Kidney (tissue), 14 donors: ENCODE data around the gene DUSP14. TPM values are rescaled to one million over a fixed set of nuclear protein-coding genes. Genes with fewer than 3 reads are reported as not detected.
"Not testable (repeated sequence)": the region's sequence is repeated elsewhere in the genome, so short reads cannot be mapped to it uniquely, and the experiment has no call there.

Source experiments
- DNase-seq, 5 donors: peaks; one replicate each; pipeline ENCODE4 v3.0.0-alpha.2; 2013 to 2020
- FAIRE-seq: peaks from 2 replicates; lab custom pipeline; 2012; peaks lifted over from hg19 to GRCh38; lab: Jason Lieb, UNC
- H3K27ac ChIP-seq, 2 donors: one replicate each; pipeline ENCODE4 v1.7.0; 2013; ENCODE audit warnings: low read depth in 2 of 2, low read length in 2 of 2, inconsistent platforms in 1 of 2
- H3K27me3 ChIP-seq: one replicate; pipeline ENCODE4 v1.7.1; 2013; ENCODE audit warnings: low read length, inconsistent platforms; ENCODE audit not compliant: control insufficient read depth, insufficient read depth
- H3K36me3 ChIP-seq, 3 donors: one replicate each; pipeline versions ENCODE4 v1.7.0 to v1.7.1; 2013; ENCODE audit warnings: low read length in 3 of 3, control low read depth in 1 of 3, inconsistent platforms in 1 of 3; ENCODE audit not compliant: insufficient read depth in 3 of 3, control insufficient read depth in 2 of 3
- H3K4me1 ChIP-seq, 3 donors: one replicate each; pipeline versions ENCODE4 v1.7.0 to v1.7.1; 2013; ENCODE audit warnings: low read length in 3 of 3, inconsistent platforms in 1 of 3, low read depth in 1 of 3; ENCODE audit not compliant: control insufficient read depth in 2 of 3, insufficient read depth in 2 of 3
- H3K4me3 ChIP-seq, 3 donors: one replicate each; pipeline versions ENCODE4 v1.7.0 to v1.8.1; 2013; ENCODE audit warnings: low read length in 3 of 3, control low read depth in 1 of 3, inconsistent platforms in 1 of 3
- H3K9ac ChIP-seq, 3 donors: one replicate each; pipeline versions ENCODE4 v1.7.0 to v1.7.1; 2013; ENCODE audit warnings: low read length in 3 of 3, control low read depth in 1 of 3, inconsistent platforms in 1 of 3
- H3K9me3 ChIP-seq, 3 donors: one replicate each; pipeline versions ENCODE4 v1.7.0 to v1.7.1; 2013; ENCODE audit warnings: low read length in 3 of 3, control low read depth in 1 of 3, inconsistent platforms in 1 of 3; ENCODE audit not compliant: control insufficient read depth in 2 of 3, insufficient read depth in 1 of 3
- CTCF ChIP-seq: IDR thresholded peaks from 3 replicates; pipeline ENCODE4 v1.5.1; 2012; ENCODE audit warnings: mild to moderate bottlenecking, moderate library complexity, borderline replicate concordance; ENCODE audit not compliant: insufficient read depth; ENCODE audit errors: extremely low read depth
- intact Hi-C: fragments of 100-400 bp; cut with DNase I; formaldehyde crosslinking; loops from one replicate; pipeline ENCODE4 v1.11.1; 2022
- polyA plus RNA-seq: library from polyadenylated mRNA; stranded (reverse); fragments of 350-450 nt; fragmentation: Illumina TruSeq; extraction: RNeasy Lipid Tissue Mini Kit (QIAGEN cat#74804); gene quantifications from one replicate; pipeline ENCODE4 v1.2.3, GENCODE V29; 2014; ENCODE audit warnings: low read depth, low replicate concordance; ENCODE audit not compliant: insufficient read depth
- total RNA-seq: library from RNA; stranded (reverse); fragmentation: NEBNext Ultra II Directional; extraction: Animal tissue kit (Norgen Biotek cat#: 25700); gene quantifications from one replicate; pipeline ENCODE4 v1.2.1, GENCODE V29; 2021
- donor health status: control.
- donor health status: control.
- donor health status: control.
- donor health status: control.
- donor health status: control.
- donor health status: DM: yes; HTN: yes; CAD: no.
- donor health status: Normal renal cell carcinoma (clear cell type).

DUSP14 gene
- total and polyA plus RNA-seq, 2 donors from 2014 or later: 9.7 to 13.4 TPM

GRCh38 chr17:37446027-37446426 lies 43.7 kb upstream of the DUSP14 start:
- Histone ChIP-seq H3K36me3 (peaks cover 0 to 11% (median 2%) of the 10 kb centered on the region in 3 donors), H3K4me1 (peaks cover 0 to 6% (median 0%) of the 10 kb centered on the region in 3 donors), H3K27ac (no peak overlapping the region), H3K27me3 (no peaks in the 10 kb centered on the region), H3K9ac (no peak overlapping the region), H3K4me3 (no peak overlapping the region), H3K9me3 (no peaks in the 10 kb centered on the region)
- peak in 2 of 5 donors; percentile 26 to 32 for DNase-seq
- intact Hi-C loops: no loop called here
- no peak for TF ChIP-seq CTCF
- FAIRE-seq: no peak

DNA sequence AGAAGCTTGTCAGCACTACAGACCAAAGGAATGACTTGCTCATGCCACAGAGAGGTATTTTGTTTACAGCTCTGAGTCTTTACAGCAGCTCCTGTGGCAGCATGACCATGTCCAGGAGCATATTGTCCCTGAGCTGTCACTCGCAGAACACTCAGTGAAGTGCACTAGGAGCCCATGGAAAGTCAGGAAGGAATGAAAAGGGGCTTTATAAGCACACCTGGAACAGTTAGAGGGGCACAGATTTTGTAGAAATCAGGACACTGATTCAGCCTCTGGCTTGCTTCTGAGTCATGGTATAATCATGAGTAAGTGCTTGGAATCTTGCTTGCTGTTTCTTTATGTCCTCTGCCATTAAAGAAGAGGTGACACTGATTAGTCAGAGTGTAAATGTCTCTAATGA lies 42.0 kb upstream of the DUSP14 start:
- no peaks in the 10 kb centered on the region for H3K27me3 ChIP-seq
- no peak overlapping the region for H3K4me3 ChIP-seq
- peaks cover 0 to 9% (median 2%) of the 10 kb centered on the region in 3 donors for H3K36me3 ChIP-seq
- no peaks in the 10 kb centered on the region for H3K9me3 ChIP-seq
- no peak for DNase-seq
- intact Hi-C loops: no loop called here
- no peak overlapping the region for H3K27ac ChIP-seq
- peaks cover 0 to 6% (median 0%) of the 10 kb centered on the region in 3 donors for H3K4me1 ChIP-seq
- no peak for TF ChIP-seq CTCF
- no peak for FAIRE-seq
- H3K9ac ChIP-seq: no peak overlapping the region

DNA sequence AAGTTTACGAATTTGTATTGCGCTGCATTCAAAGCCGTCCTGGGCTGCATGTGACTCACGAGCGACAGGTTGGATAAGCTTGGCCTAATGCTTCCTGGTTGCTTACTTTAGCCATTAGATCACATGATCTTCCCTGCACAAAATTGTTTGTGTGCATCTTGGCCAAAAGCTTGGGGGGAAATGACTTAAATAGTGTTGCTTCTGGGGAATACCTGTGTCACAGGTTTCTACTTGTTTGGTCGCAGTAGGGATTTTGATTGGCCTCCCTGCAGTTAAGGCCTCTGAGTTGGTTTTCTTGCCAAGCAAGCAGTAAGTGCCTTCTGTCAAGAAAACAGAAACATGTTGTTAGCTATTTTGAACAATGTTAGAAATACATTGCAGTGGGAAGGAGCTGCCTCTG lies 39.6 kb upstream of the DUSP14 start:
- Histone ChIP-seq H3K9me3 (no peaks in the 10 kb centered on the region), H3K4me1 (peaks cover 0 to 6% (median 0%) of the 10 kb centered on the region in 3 donors), H3K4me3 (no peak overlapping the region), H3K27ac (peak overlapping the region; percentile 49 to 75), H3K27me3 (no peaks in the 10 kb centered on the region), H3K9ac (peak overlapping the region in 1 of 3 donors; percentile 15), H3K36me3 (peaks cover 0 to 2% (median 0%) of the 10 kb centered on the region in 3 donors)
- TF ChIP-seq CTCF: no peak
- intact Hi-C loops: no loop called here
- FAIRE-seq (no peak), DNase-seq (peak in 1 of 5 donors; percentile 41)

DNA sequence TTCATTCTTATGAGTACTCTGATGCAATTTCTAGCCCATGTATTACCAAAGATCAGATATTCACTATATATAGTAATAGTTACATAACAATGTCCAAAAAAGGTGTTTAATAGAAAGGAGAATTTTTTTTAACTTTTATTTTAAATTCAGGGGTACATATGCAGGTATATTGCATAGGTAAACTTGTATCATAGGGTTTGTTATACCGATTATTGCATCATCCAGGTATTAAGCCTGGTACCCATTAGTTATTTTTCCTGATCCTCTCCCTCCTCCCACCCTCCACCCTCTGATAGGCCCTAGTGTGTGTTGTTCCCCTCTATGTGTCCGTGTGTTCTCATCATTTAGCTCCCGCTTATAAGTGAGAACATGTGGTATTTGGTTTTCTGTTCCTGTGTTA lies 31.9 kb upstream of the DUSP14 start:
- H3K36me3 ChIP-seq, intact Hi-C loops: not testable (repeated sequence)

More for the DNA sequence above, 31.9 kb upstream of the DUSP14 start:
- not testable (repeated sequence) for DNase-seq, H3K27me3 ChIP-seq, H3K9me3 ChIP-seq, H3K27ac ChIP-seq, H3K9ac ChIP-seq, H3K4me3 ChIP-seq, H3K4me1 ChIP-seq, FAIRE-seq
